ENCODE data around the gene C16orf54.
"Not testable (repeated sequence)": the region's sequence is repeated elsewhere in the genome, so short reads cannot be mapped to it uniquely, and the experiment has no call there.

The C16orf54 gene

DNA sequence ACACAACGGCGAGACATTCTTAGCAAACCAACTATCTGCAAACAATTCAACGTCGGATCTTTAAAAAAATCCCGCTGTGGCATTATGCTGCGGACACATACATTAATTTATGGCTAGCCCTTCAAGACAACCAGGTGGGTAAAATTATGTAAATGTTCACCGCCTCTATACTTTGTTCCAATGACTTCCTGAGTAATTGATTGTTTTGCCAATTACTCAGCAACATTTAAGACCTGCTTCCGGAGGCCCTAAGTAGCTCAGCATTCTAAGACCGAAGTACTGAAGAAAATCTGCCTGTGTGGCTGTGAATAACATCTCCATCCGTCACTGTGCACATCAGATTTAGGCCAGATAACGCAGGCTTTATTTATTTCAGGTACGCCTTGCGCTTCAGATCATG is 43.5 kb downstream of the C16orf54 start:
- DNase-seq = peak; percentile 11

DNA sequence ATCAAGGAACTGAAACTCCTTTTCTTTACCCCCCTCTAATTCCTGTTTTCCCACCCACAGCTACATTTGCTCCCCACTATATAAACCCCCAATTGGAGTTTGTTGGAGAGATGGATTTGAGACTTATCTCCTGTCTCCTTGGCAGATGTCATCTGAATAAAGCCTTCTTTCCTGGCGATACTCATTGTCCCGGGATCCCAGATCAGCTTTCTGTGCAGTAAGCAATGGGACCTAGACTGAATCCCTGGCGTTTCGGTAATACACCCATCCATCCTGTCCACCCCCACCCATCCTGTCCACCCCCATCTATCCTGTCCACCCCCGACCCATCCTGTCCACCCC is 44.6 kb downstream of the C16orf54 start:
- no peak for DNase-seq

DNA sequence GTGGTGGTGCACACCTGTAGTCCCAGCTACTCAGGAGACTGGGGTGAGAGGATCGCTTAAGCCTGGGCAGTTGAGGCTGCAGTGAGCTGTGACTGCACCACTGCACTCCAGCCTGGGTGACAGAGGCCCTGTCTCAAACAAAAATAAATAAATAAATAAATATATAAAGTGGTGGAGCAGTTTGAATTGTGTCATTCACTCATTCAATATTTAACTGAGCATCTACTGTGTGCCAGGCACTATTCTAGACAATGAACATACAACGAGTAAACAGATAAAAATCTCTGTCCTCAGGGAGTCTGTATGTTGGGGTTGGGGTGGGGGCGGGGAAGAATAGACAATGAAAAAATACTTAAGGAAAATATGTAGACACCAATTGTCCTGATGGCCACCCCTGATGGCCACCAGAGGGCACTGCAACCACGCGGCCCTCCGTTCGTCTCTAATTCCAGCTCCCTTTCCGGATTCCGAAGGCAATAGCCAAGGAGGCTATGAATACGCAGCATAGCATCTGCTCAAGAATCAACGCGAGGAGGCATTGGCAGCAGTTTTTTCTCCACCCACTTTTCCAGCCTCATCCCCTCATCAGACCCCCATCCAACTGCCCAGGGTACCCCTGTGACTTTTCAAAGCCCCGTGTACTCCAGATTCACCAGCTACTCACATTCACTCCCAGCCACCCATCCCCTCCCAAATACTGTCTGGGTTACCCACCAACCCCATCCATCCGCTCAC is 45.4 kb downstream of the C16orf54 start:
- DNase-seq = peak; percentile 75

DNA sequence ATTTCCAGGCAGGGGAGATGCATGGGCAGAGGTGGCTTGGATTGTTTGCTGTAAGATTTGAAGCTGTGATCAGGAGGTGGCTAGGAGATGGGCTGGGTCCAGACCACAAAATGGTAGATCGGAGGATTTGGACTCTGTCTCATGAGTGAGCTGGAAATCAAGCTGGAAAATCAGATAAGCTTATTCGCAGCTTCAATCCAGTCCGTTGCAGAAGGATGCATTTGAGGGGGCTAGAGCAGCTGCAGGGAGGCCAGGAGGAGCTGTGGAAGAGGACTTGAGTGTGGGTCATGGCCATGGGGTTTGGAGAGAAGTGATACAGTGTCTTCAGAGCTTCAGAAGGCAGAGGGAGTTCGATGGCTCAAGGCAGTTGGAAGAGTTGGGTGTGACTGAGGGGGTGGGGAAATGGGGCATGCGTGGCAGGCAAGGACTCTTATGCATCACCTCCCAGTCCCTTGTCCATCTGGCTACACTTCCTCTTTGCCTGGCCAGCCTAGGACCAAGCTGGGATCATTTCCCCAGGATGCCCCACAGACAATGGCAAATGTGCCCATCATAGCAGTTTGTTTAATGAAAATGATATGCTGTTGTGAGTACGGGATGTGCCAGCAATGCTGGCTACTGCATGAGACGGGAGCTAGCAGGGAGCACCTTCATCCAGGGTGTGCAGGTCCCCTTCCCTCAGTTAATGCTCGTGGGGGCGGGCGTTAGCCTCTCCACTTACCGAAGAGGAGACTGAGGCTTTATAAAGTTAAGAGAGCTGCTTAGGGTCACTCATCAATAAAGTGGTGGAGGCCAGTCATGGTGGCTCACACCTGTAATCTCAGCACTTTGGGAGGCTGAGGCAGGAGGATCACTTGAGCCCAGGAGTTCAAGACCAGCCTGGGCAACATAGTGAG is 46.2 kb downstream of the C16orf54 start:
- DNase-seq = no peak

DNA sequence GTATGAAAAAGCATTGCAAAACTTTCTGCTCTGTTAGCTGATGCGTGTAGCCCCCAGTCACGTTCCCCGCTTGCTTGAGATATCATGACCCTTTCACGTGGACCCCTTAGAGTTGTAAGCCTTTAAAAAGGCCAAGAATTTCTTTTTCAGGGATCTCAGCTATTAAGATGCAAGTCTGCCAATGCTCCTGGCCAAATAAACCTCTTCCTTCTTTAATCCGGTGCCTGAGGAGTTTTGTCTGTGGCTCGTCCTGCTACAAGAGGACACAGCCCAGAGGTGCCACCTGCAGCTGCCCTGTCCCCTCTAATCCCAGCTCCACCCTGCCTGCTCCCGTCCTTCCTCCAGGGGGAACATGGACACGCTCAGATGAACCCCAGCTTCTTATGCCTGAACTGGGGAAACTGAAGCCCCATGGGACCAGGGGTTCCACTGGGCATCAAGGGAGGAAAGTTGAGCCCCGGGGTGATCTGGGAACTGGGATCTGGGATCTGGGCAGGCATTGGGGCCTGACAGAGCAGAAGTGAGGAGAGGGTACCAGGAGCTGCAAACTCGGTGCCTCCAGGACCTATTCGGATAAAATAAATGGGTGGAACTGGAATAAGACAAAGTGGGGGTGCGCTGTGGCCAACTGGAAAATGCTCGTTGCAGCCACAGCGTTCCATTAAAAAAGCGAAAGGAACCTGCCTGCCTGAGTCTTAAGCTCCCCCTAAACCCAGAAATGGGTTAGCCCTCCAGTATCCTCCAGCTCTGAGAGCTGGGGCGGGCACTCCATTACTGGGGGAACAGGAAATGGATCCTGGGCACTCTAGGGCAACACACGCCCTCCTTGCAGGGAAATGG is 47.1 kb downstream of the C16orf54 start:
- no peak for DNase-seq

DNA sequence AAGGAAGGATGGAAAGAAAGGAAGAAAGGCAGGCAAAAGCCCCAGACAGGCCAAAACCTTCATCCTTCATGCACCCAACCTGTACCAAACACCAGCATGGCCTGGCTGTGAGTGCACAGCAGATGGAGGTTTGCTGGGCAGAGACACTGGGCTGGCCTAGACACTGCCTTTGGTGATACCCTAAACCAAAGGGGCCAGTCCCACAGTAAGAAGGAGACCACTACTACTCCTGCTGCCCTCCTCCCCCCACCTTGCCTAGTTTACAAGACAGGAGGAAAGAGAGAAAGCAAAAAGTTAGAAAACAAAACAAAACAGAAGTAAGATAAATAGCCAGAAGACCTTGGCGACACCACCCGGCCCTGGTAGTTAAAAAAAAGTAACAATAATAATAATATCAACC is 47.7 kb downstream of the C16orf54 start:
- no peak for DNase-seq

DNA sequence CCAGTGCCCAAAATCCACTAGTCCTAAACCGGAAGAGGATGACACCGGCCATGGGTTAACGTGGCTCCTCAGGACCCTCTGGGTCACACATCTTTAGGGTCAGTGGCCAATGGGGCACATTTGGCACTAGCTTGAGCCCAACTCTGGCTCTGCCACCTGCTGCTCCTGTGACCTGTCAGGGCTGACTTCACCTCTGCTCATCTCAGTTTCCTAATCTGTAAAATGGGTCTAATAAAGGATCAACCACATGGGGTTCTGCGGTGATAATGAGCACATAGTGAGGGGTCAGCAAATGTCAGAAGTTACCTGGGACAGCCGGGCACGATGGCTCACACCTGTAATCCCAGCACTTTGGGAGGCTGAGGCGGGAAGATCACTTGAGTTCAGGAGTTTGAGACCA is 48.4 kb downstream of the C16orf54 start:
- no peak for DNase-seq

DNA sequence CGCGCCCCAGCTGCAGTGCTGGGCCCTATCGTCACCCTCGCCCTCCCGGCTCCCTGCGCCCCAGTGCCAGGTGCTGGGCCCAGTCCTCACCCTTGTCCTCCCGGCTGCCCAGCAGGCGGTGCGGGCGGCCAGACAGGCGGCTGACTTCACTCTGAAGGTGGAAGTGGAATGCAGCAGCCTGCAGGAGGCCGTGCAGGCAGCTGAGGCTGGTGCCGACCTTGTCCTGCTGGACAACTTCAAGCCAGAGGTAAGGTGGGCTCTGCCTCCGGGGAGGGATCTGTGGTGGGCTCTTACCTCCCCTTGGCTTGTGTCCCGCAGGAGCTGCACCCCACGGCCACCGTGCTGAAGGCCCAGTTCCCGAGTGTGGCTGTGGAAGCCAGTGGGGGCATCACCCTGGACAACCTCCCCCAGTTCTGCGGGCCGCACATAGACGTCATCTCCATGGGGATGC is 48.9 kb downstream of the C16orf54 start:
- DNase-seq = no peak

DNA sequence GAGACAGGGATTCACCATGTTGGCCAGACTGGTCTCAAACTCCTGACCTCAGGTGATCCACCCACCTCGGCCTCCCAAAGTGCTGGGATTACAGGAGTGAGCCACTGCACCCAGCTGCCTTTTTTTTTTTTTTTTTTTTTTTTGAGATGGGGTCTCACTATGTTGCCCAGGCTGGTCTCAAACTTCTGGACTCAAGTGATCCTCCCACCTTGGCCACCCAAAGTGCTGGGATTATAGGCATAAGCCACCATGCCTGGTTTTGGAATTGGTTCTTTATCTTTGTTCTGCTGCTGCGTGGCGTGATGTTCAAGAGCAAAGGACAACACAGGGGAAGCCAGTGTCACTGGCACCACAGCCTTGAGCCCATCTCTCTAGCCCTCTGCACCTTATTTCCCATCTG is 50.1 kb downstream of the C16orf54 start:
- not testable (repeated sequence) for DNase-seq

DNA sequence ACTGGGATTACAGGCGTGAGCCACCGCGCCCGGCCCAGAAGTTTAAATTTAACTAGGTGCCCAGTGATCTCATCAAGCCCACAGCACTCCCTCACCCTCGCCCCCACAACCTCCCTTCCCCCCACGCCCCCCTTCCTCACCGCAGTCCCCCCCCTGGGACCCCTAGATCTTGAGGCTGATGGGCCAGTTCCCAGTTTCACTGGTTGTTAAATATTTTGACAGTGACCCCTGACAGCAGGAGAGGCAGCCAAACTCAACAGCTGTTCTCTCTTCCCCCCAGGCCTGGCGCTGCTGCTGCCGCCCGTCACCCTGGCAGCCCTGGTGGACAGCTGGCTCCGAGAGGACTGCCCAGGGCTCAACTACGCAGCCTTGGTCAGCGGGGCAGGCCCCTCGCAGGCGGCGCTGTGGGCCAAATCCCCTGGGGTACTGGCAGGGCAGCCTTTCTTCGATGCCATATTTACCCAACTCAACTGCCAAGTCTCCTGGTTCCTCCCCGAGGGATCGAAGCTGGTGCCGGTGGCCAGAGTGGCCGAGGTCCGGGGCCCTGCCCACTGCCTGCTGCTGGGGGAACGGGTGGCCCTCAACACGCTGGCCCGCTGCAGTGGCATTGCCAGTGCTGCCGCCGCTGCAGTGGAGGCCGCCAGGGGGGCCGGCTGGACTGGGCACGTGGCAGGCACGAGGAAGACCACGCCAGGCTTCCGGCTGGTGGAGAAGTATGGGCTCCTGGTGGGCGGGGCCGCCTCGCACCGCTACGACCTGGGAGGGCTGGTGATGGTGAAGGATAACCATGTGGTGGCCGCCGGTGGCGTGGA is 51.2 kb downstream of the C16orf54 start:
- DNase-seq = no peak

DNA sequence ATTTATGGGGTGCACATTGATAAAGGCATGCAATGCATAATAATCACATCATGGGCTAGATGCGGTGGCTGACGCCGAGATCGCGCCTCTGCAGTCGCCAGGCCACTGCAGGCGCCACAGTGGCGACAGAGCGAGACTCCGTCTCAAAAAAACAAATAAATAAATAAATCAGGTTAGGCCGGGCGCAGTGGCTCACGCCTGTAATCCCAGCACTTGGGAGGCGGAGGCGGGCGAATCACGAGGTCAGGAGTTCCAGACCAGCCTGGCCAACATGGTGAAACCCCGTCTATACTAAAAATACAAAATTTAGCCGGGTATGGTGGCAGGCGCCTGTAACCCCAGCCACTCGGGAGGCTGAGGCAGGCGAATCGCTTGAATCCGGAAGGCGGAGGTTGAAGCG is 53.2 kb downstream of the C16orf54 start:
- DNase-seq = not testable (repeated sequence)

Data from stimulated activated CD4-positive, alpha-beta T cell treated with anti-CD3 and anti-CD28 coated beads, Interleukin-1b, Interleukin-23, amount 100 ng/mL, for 48 hours (primary cell).